Gastroesophageal sphincter (tissue), 3 donors: ENCODE measurements around the gene PIGB.

Source experiments
- CTCF ChIP-seq, 4 experiments: fragments of 200-600 bp in 2 of 4; fragments of 450-650 bp in 2 of 4; sonication (generic) in 1 of 4; IDR thresholded peaks; one replicate each; pipeline ENCODE4 v1.5.1; 2017 to 2019; ENCODE audit warnings: antibody characterized with exemption in 4 of 4, mild to moderate bottlenecking in 2 of 4, moderate library complexity in 2 of 4
- EP300 ChIP-seq: sonication (generic); formaldehyde crosslinking; IDR thresholded peaks from one replicate; pipeline ENCODE4 v1.6.1; 2017; ENCODE audit warnings: antibody characterized with exemption, mild to moderate bottlenecking
- POLR2AphosphoS5 ChIP-seq: sonication (generic); formaldehyde crosslinking; IDR thresholded peaks from one replicate; pipeline ENCODE4 v1.6.1; 2017; ENCODE audit warnings: antibody characterized with exemption

GRCh38 chr15:55360256-55360655 lies 41.2 kb downstream of the PIGB start:
- TF ChIP-seq CTCF (IDR thresholded peaks at IDR 0.05) (no peak), POLR2AphosphoS5 (no peak), EP300 (no peak)
